ENCODE results near the gene ANAPC2.
"Not testable (repeated sequence)": the region's sequence is repeated elsewhere in the genome, so short reads cannot be mapped to it uniquely, and the experiment has no call there.

Gene ANAPC2

DNA sequence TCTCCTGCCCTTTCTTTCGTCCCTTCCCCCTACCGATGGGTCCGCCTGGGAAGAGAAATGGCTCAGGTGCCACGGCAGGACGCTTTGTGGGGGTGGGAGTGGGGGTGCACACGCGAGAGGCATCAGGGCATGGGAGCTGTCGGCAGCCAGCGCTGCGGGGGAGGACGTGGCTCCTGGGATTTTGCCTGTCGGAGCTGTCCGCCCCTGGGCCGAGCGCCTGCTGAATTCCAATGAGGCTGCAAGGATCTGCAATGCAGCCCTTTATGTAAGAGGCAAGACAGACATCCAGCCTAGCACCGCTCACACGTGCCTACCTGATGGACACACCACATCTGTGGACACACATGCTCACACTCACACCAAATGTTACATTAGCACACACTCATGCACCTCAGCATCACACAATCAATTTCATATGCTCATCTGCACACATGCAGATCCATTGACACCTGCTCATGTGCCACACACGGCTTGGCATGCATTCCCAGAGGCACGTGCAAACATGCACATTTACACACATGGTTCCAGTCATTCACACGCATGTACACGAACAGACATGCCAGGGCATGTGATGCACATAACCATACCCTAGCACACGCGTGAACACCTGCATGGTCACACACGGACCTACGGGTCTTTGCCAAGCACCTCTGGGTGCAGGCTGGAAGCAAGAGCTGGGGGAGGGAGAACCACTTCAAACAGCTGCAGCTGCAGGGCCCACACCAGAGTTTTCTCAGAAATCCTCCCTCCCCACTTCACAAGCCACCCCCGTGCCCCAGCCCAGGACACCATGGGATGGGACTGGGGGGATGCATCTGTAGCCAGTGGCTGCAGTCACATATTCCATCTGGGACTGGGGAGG lies 48.0 kb downstream of the ANAPC2 start:
- DNase-seq, result no peak

DNA sequence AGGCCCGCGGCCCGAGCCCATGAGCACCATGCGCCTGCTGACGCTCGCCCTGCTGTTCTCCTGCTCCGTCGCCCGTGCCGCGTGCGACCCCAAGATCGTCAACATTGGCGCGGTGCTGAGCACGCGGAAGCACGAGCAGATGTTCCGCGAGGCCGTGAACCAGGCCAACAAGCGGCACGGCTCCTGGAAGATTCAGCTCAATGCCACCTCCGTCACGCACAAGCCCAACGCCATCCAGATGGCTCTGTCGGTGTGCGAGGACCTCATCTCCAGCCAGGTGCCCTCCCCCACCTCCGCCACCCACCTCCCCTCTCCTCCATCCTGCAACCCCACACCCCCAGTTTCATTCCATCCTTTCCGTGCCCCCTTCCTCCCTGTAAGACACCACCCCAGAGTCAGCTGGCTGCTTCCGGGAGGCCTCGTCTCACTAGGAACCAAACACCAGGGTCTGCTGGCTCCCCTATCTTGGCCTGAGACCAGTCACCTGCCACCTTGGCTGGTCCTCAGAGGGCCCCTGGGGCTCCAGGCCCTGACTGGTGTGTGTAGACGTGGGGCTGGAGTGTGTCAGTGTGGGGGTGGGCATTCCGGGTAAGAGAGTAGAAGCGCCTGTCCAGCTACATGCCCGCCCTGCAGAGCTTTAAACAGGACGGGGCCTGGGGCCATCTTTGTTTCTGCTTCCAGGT lies 48.8 kb downstream of the ANAPC2 start:
- DNase-seq, result no peak

DNA sequence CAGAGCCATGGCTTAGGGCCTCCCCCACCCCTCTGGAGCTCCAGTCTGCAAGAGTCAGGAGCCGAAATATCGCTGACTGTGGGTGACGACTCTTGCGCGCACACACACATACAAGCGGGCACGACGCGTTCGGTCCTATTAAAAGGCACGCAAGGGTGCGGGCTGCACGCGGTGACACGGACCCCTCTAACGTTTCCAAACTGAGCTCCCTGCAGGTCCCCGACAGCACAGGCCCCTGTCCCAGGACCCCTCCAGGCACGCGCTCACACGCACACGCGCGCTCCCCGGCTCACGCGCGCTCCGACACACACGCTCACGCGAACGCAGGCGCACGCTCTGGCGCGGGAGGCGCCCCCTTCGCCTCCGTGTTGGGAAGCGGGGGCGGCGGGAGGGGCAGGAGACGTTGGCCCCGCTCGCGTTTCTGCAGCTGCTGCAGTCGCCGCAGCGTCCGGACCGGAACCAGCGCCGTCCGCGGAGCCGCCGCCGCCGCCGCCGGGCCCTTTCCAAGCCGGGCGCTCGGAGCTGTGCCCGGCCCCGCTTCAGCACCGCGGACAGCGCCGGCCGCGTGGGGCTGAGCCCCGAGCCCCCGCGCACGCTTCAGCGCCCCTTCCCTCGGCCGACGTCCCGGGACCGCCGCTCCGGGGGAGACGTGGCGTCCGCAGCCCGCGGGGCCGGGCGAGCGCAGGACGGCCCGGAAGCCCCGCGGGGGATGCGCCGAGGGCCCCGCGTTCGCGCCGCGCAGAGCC lies 49.5 kb downstream of the ANAPC2 start, which contains the start of gene GRIN1:
TSS of gene GRIN1 (plus strand) at position 433 of the 746 bp plus-strand sequence. CDS start 333 bp downstream, outside the sequence.
- peak; percentile 33 for DNase-seq

DNA sequence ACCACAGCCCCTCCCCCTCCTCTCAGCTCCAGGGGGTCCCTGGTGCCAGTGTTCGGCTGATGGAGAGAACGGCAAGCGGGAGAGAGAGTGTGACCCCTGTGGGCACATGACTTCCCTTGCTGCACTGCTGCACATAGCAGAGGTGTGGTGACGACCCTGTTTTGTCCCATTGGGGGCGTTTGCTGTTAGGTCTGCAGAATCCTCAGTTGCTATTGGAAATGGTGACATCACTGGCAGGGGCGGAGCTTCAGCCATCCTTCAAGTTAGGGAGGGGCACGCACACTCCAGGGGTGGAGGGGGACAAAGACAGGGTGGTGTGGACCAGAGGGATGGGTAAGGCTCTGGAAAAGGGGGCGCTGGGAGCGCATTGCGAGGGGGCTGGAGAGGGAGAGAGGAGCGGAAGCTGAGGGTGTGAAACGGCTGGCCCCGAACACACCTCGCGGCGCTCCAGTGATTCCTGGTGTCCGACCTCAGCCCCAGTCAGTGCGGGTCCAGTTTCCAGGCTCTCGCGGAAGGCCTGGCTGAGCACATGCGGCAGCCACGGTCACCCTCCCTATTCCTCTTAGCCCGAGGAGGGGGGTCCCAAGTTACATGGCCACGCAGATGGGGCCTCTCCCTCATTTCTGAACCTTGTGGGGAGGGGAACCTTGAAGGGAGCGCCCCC lies 50.2 kb downstream of the ANAPC2 start:
- DNase-seq, result no peak

DNA sequence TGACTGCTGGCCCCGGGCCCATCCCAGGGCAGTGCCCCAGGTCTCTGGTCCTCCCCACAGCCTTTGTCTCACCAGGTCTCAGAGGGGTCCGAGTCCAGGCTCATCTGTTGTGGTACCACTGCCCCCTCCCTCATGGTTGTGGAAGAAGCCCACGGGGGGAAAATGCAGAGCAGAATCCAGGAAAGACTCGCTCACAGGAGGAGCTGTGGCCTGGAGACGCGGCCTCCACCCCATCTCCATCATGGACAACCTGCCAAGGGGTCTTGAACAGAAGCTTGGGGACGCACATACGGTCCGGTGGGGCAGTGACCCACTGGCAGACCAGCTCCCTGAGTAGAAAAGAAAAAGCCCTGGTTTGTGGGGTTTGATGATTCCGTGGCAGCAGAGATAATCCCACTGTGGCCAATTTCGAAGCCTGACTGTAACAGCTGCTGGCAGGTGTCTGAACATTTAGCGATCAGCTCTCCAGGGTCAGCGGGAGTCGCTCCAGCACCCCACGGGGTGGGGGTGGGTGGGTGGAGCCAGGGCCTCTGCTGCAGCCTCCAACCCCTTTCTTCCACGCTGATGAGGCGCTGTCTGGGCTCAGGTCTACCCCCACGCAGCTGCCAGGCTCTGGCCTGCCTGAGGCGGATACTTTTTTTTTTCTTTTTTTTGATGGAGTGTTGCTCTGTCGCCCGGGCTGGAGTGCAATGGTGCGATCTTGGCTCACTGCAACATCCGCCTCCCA lies 51.3 kb downstream of the ANAPC2 start:
- no peak for DNase-seq

DNA sequence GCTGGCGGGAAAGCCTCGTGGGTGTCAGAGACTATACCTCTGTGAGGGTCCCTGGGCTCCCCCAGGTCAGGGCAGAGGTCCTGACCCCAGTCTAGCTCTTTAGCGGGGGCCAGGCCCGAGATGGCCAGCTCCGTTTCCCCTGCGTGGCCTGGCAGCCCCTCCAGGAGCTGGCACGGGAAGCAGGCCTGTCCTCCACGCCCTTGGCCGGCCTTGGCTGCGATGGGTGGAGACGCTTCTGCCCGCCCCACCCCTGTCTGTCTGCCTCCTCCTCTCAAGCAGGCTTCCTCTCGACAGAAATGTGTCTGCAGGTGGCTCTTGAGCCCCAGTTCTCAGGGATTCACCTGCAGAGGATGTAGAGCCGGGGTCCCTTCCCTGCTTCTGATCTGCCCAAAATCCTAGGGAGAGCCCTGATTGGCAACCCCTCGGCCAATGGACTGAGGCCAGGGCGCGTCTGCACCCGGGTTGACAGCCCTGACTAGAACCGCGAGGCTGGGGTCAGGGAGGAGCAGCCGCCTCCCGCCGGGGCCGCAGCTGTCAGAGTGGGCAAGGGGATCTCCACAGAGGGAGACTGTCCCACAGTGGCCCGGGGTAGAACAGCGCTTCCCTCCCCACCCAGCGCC lies 52.0 kb downstream of the ANAPC2 start:
- no peak for DNase-seq

DNA sequence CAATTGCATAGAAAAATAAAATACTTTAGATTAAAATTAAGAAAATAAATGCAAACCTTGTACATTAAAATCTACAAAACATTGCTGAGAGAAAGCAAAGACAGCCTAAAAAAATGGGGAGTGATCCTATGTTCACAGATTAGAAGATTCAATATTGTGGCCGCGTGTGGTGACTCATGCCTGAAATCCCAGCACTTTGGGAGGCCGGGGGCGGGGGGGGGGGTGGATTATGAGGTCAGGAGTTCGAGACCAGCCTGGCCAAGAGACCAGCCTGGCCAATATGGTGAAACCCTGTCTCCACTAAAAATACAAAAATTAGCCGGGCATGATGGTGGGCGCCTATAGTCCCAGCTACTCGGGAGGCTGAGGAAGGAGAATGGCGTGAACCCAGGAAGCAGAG lies 53.2 kb downstream of the ANAPC2 start:
- not testable (repeated sequence) for DNase-seq

DNA sequence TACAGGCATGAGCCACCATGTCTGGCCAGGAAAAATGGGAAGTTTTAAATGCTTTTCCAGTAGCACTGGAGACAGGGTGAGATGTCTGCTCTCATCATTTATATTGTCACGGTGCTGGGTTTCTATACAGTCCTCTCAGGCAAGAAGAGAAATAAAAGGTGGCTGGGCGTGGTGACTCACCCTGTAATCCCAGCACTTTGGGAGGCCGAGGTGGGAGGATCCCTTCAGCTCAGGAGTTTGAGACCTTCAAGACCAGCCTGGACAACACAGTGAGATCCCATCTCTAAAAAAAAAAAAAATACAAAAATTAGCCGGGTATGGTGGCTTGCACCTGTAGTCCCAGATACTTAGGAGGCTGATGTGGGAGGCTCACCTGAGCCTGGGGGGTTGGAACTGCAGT lies 54.2 kb downstream of the ANAPC2 start:
- DNase-seq, result no peak

DNA sequence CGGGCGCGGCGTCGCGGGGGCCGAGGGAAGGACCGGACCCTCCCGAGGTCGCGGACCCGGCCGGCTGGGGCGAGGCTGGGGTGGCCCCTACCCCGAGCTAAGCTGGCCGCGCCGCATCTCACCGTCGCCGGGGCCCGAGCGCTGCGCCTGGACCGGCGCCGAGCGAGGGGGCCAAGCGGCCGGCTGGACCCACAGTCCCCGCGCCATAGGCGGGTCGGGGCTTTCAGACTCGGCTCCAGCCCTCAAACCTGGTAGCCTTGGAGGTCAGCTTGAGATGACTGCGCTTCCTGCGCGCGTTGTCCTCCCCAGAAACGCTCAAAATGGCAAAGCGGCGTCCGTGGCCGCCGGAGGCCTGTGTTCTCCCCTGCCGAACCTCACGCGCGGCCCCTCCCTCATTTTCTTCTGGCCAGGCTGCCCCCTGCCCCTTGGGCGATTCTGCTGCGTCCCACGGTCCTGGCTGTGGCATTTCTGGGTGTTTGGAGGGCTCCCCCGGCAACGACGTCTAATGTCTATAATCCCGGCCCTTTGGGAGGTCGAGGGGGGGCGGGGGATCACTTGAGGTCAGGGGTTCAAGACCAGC lies 58.1 kb downstream of the ANAPC2 start:
- DNase-seq, result no peak

DNA sequence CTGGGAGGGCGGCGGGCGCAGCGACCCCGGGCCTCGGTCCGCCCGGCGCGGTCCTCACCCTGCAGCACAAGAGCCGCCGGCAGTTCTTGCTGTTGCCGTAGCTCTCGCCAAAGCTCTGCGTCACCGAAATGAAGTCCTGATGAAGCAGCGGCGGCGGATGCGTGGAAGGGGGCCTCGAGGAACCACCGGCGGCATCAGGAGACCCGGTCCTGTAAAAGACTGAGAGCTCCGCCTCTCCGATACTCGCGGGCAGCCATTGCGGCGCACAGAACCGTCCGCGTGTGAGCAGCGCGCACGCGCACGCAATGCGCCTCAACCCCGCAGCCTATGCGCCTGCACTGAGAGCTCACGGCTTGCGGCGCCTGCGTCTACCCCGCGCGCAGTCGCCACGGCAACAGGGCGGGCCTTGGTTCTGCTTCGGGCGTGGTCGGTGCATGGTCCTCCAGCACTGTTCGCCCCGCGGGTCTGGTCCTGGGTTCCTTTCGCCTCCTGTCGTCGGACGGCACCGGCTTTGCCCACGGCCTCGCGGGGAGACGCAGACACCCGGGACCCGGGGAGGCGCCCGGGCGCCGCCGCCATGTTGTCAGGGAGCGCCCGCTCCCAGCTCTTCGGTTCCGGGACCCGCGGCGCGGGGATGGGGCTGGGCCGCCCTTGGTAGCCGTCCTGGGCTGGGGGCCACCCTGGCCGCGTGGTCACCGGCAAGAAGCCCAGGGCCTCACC lies 58.7 kb downstream of the ANAPC2 start:
- DNase-seq, result peak; percentile 85

DNA sequence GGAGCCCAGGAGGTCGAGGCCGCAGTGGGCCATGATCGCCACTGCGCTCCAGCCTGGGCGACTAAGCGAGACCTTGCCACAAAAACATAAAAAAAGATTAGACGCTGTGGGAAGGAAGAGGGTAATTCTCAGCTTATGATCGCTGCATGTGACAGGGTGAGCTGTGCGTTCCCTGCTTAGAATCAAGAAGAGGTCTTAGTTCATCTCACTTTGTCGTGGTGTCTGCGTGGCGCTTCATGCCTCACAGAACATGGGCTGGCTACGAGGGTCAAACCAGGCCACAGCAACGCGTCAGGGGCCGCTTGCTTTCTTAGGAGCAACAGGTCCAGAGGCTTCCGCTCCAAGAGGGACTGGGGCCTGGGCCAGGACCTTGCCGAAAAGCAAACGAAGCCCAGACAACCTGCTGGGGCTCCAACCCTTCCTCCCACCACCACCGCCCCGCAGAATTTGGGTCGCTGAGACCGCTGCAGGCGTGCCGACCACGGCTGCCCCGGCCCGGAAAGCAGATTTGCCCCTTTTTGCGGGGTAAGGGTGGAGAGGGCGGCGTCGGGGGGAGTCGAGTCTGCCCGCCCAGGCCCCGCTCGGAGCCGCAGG lies 59.4 kb downstream of the ANAPC2 start:
- no peak for DNase-seq

DNA sequence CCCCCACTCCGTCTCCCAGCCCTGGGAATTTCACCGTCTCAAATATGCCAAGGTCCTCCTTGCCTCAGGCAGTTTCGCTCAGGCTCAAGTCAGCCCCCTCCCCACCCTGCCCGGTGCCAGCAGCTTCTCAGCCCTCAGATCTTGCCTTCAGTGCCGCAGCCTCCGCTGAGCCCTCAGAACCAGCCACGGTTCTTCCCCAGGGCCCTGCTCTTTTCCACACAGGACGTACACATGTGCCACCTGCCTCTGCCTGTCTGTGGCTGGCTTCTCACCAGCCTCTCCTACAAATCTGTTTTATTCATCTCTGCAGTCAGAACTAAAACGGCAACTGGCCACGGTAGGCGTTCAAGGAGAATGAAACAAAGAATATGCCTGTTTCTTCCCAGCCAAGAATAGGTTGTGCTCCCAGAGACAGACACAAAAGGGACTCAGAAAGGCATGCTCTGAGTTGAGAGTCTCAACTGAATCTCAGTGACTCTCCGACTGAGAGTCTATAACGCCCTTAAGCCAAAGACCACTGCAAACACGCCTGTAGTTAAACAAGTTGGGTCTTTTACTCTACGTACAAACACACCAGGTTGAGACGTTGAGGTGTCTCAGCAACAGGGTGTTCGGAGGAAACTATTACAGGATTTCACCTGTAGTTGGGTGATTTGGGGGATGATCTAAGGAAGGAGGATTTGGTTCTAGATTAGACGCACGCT lies 60.0 kb downstream of the ANAPC2 start:
- no peak for DNase-seq

DNA sequence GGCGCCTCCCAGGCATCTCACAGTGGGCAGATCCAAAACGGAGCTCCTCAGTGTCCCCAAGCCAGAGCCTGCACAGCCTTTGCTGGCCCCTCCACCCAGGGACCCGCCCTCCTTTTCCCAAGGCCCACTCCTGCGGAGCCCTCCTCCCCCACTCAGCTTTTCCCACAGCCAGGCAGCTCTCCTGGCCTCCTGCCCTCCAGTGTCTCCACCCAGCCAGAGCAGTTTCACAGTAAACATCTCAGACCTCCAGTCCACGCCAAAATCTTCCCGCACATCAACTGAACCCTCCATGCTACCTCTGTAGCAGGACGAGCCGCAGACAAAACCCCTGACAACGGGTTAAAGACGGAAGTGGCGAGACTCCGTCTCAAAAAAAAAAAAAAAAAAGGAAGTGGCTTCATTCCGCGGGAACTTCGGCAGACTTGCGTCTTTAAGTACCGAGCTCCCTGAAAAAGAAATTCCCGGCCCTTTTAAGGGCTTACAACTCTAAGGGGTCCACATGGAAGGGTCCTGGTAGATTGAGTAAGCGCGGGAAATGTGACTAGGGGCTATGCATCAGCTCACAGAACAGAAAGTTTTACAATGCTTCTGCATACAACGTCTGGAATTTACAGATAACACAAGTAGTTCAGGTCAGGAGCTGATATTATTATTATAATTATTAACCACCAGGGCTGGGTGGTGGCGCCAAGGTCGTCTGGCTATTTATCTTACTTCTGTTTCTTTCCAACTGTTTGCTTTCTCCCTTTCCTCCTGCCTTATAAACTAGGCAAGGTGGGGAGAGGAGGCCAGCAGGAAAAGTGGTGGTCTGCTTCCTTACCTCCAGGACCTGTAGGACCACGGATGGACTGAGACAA lies 60.8 kb downstream of the ANAPC2 start:
- peak; percentile 33 for DNase-seq

DNA sequence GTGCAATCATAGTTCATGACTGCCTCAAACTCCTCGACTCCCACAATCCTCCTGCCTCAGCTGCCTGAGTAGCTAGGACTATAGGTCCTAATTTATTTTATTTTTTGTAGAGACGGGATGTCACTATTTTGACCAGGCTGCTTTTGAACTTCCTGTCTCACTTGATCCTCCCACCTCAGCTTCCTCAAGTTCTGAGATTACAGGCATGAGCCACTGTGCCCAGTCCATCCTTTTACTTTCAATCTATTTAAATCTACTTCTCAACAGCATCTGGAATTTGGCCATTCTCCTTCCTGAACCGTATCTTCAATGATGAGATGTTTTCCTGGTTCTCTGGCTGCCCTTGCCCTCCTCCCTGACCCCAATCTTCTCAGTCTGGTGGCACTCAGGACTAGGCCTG lies 61.6 kb downstream of the ANAPC2 start:
- no peak for DNase-seq
